ENCODE results near the gene MMP17.

Gene MMP17

GRCh38 chr12:131850856-131851559 lies 22.8 kb downstream of the MMP17 start:
- DNase-seq, result peak in 1 of 2 donors; percentile 38

- DNase-seq, result no peak
Measured at GRCh38 chr12:131851741-131852550, 23.8 kb downstream of the MMP17 start.

- DNase-seq, result no peak
Measured at GRCh38 chr12:131852551-131853299, 24.5 kb downstream of the MMP17 start.

GRCh38 chr12:131853832-131854797 lies 25.9 kb downstream of the MMP17 start:
- DNase-seq, result no peak

- no peak for DNase-seq
Measured at GRCh38 chr12:131854861-131855476, 26.8 kb downstream of the MMP17 start.

- DNase-seq, result no peak
Measured at GRCh38 chr12:131855521-131856142, 27.4 kb downstream of the MMP17 start.

- DNase-seq, result no peak
Measured at GRCh38 chr12:131856366-131857097, 28.3 kb downstream of the MMP17 start.

GRCh38 chr12:131857908-131858850 lies 30.0 kb downstream of the MMP17 start:
- no peak for DNase-seq

GRCh38 chr12:131860472-131861260 lies 32.5 kb downstream of the MMP17 start:
- peak; percentile 19 to 58 for DNase-seq

GRCh38 chr12:131861261-131862083 lies 33.3 kb downstream of the MMP17 start:
- DNase-seq, result no peak

GRCh38 chr12:131862084-131862441 lies 33.9 kb downstream of the MMP17 start:
- DNase-seq, result no peak

- no peak for DNase-seq
Measured at GRCh38 chr12:131862600-131862993, 34.4 kb downstream of the MMP17 start.

- no peak for DNase-seq
Measured at GRCh38 chr12:131862994-131863710, 35.0 kb downstream of the MMP17 start.

- DNase-seq, result no peak
Measured at GRCh38 chr12:131863711-131864396, 35.7 kb downstream of the MMP17 start.

- no peak for DNase-seq
Measured at GRCh38 chr12:131864469-131864868, 36.3 kb downstream of the MMP17 start.

GRCh38 chr12:131865180-131865875 lies 37.1 kb downstream of the MMP17 start:
- DNase-seq, result no peak

All from CD4-positive, alpha-beta T cell treated with Interferon alpha-2 for 1 hour (primary cell).